Suppressor macrophage treated with lipopolysaccharide for 1 hour (primary cell): ENCODE data around the gene FRZB.
"Not testable (repeated sequence)": the region's sequence is repeated elsewhere in the genome, so short reads cannot be mapped to it uniquely, and the experiment has no call there.

Experiments
- DNase-seq, 3 donors: peaks; one replicate each; pipeline ENCODE4 v3.0.0-alpha.2; 2020 to 2022

The FRZB gene

GRCh38 chr2:182890305-182890704, 23.9 kb upstream of the FRZB start:
- DNase-seq = no peak

- no peak for DNase-seq
Measured at GRCh38 chr2:182887753-182888415, 21.4 kb upstream of the FRZB start.

- DNase-seq = no peak
Measured at GRCh38 chr2:182887093-182887492, 20.7 kb upstream of the FRZB start.

GRCh38 chr2:182885771-182886170, 19.3 kb upstream of the FRZB start:
- DNase-seq = no peak

- DNase-seq = no peak
Measured at GRCh38 chr2:182883451-182883850, 17.0 kb upstream of the FRZB start.

- not testable (repeated sequence) for DNase-seq
Measured at GRCh38 chr2:182880100-182880499, 13.7 kb upstream of the FRZB start.

GRCh38 chr2:182876653-182877052, 10.2 kb upstream of the FRZB start:
- DNase-seq = not testable (repeated sequence)

GRCh38 chr2:182870227-182870626, 3.8 kb upstream of the FRZB start:
- DNase-seq = no peak

GRCh38 chr2:182868054-182868796, 1.8 kb upstream of the FRZB start:
- DNase-seq = no peak

- DNase-seq = no peak
Measured at GRCh38 chr2:182867426-182868053, 1.1 kb upstream of the FRZB start.

GRCh38 chr2:182866095-182866460, 359 bp downstream of the FRZB start:
- DNase-seq = no peak

GRCh38 chr2:182864949-182865570, 1.4 kb downstream of the FRZB start:
- DNase-seq = no peak

- DNase-seq = no peak
Measured at GRCh38 chr2:182863642-182864041, 2.8 kb downstream of the FRZB start.

- DNase-seq = no peak
Measured at GRCh38 chr2:182862091-182862490, 4.3 kb downstream of the FRZB start.

GRCh38 chr2:182860858-182861257, 5.6 kb downstream of the FRZB start:
- no peak for DNase-seq

GRCh38 chr2:182858671-182859070, 7.8 kb downstream of the FRZB start:
- DNase-seq = no peak

- no peak for DNase-seq
Measured at GRCh38 chr2:182855376-182855775, 11.1 kb downstream of the FRZB start.

GRCh38 chr2:182854375-182855105, 11.9 kb downstream of the FRZB start:
- DNase-seq = no peak

- DNase-seq = no peak
Measured at GRCh38 chr2:182852801-182853200, 13.6 kb downstream of the FRZB start.

GRCh38 chr2:182852090-182852489, 14.3 kb downstream of the FRZB start:
- no peak for DNase-seq

- no peak for DNase-seq
Measured at GRCh38 chr2:182845794-182846417, 20.5 kb downstream of the FRZB start.

GRCh38 chr2:182836451-182836850, 30.0 kb downstream of the FRZB start:
- DNase-seq = no peak

GRCh38 chr2:182834293-182834692, 32.1 kb downstream of the FRZB start:
- DNase-seq = no peak
